Liver (tissue), 3 donors: ENCODE data around the gene RIMBP2.

Experiments used
- CTCF ChIP-seq: fragments of 150-350 bp; IDR thresholded peaks from 2 replicates; pipeline ENCODE4 v1.5.1; 2017; ENCODE audit warnings: improper control_type of control experiment, low read depth, low read length; ENCODE audit not compliant: missing input control
- GABPA ChIP-seq, 2 donors: IDR thresholded peaks in 1 of 2; conservative IDR thresholded peaks in 1 of 2; 2 replicates each; pipeline ENCODE4 v1.6.1; 2016; ENCODE audit warnings: antibody characterized with exemption in 2 of 2, mild to moderate bottlenecking in 1 of 2, moderate library complexity in 1 of 2
- MAX ChIP-seq: IDR thresholded peaks from 2 replicates; pipeline ENCODE4 v1.6.1; 2016; ENCODE audit warnings: antibody characterized with exemption
- RAD21 ChIP-seq, 2 donors: IDR thresholded peaks; 2 replicates each; pipeline ENCODE4 v1.6.1; 2016; ENCODE audit warnings: antibody characterized with exemption in 2 of 2, mild to moderate bottlenecking in 2 of 2
- REST ChIP-seq: IDR thresholded peaks from 2 replicates; pipeline ENCODE4 v1.6.1; 2016; ENCODE audit warnings: antibody characterized with exemption, mild to moderate bottlenecking
- TAF1 ChIP-seq: conservative IDR thresholded peaks from 2 replicates; pipeline ENCODE4 v1.6.1; 2016; ENCODE audit warnings: antibody characterized with exemption, mild to moderate bottlenecking
- YY1 ChIP-seq: IDR thresholded peaks from 2 replicates; pipeline ENCODE4 v1.6.1; 2016; ENCODE audit warnings: antibody characterized with exemption, mild to moderate bottlenecking
- donor health status: healthy.
- donor health status: healthy.

GRCh38 chr12:130703733-130704375 lies 12.2 kb downstream of the RIMBP2 start:
- TF ChIP-seq CTCF (no peak), RAD21 (IDR thresholded peaks at IDR 0.05) (no peak), YY1 (no peak), REST (no peak), MAX (no peak), TAF1 (no peak), GABPA (IDR thresholded peaks at IDR 0.05 in 1 of 2, conservative IDR thresholded peaks at IDR 0.05 in 1 of 2) (no peak)
